Measurements from ENCODE around the gene KCNQ1. TPM values are rescaled to one million over a fixed set of nuclear protein-coding genes. Genes with fewer than 3 reads are reported as not detected.

Gene KCNQ1
- polyA plus RNA-seq, 5 donors = 6.2 to 11.5 (median 8.5) TPM

DNA sequence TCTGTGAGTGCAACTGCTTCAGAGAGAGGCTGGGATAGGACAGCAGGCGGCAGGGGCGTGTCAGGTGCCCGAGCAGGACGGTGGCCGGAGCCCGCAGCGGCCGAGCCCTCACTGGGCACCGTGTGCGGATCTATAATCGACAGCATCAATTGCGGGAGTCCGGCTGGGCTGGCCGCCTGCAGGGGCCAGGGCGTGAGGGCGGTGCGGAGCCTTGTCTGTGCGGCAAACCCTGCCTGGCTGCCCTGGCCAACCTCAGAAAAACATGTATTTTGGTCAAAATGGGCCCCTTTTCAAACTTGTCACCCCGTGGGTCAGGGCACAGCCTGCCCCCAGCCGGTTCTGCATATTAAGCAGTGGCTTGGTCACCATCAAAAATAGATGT, 346.3 kb downstream of the KCNQ1 start:
- DNase-seq = no peak

DNA sequence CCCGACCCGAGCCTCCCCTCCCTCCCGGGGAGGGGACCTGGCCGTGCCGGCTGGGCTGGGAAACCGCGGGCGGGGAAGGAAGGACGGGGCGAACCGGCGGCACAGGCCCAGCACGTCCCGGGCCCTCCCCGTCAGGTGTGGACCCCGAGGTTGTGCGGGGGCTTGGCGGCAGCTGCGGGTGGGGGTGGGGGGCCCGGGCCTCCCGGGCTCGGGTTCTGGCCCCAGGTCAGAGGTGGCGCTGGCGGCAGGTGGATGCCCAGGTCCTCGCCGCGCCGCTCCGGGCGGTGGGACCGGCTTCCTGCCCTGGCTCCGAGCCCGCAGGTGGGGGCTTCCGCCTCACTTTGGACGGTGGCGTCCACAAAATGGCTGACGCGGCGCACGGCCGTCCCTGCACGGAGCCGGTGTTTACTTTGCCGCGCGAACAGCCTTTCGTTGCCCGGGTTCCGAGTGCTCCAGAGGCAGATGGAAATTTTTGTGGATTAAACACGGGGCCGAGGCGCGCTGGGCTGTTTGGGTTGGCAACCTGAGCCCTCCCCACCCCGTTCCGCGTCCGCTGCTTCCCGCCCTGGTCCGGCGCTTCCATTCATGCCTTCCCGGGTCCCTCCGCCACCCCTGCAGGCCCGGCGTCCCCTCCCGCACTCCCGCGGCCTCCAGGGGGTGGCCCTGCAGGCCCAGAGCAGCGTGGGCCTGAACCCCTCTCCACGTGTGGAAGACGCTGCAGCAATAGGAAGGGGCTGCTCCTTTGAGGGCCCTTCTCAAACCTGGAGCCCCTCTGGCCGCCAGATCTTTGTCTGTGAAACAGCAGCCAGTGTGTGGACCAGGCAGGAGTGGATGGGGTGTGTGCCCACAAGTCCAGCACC, 346.9 kb downstream of the KCNQ1 start:
- no peak for DNase-seq

DNA sequence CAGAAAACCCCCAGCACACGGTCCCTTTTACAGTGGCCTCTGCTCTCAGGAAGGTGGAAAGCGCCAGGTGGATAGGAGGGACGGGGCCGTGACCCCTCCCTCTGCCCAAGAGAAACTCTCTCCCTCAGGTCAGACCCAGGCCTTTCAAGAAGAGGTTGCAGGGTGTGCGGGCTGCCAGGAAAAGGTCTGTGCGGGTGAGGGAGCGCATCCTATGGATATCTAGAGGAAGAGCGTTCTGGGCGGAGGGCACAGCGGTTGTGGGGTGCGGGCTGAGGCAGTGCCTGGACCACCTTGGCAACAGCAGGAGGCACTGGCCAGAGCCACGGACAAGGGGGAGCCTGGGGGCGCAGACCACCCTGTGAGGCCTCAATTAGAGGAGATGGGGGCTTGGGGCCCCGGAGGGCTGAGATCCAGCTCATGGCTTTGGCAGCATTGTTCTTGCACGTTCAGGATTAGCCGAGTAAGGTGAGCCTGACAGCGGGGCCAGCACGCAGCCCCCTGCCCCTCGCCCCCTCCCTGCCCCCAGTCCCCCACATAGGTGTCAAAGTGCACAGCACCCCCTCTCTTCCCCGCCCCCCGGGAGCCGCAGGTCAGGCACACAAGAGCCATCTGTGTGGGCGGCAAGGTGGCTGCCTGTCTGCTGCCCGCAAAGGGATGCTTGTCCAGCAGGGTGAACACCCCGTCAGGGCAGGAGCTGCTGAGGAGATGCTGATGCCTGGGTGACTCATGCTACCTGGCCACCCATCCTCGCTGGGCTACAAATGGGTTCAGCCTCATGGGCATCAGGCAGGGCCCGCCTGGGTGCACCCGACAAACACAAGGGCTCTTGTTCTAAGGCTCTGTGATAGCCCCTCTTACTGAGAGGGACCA, 347.8 kb downstream of the KCNQ1 start:
- DNase-seq = no peak

DNA sequence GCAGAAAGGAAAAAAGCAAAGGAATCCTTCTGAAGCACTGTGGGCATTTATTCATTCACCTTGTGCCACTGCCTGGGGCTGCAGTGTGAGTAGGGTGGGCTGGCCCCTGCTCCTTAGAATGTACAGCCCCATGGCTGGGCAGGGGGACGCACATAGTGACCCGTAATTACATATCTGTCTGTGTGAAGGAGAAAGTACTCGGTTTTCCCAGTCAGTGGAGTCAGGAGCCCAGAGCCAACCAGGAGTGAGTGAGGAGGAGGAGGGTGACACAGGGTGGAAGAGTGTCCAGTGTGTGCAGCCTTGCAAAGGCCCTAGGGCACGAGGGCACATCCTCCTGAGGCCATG, 348.9 kb downstream of the KCNQ1 start:
- DNase-seq = no peak

DNA sequence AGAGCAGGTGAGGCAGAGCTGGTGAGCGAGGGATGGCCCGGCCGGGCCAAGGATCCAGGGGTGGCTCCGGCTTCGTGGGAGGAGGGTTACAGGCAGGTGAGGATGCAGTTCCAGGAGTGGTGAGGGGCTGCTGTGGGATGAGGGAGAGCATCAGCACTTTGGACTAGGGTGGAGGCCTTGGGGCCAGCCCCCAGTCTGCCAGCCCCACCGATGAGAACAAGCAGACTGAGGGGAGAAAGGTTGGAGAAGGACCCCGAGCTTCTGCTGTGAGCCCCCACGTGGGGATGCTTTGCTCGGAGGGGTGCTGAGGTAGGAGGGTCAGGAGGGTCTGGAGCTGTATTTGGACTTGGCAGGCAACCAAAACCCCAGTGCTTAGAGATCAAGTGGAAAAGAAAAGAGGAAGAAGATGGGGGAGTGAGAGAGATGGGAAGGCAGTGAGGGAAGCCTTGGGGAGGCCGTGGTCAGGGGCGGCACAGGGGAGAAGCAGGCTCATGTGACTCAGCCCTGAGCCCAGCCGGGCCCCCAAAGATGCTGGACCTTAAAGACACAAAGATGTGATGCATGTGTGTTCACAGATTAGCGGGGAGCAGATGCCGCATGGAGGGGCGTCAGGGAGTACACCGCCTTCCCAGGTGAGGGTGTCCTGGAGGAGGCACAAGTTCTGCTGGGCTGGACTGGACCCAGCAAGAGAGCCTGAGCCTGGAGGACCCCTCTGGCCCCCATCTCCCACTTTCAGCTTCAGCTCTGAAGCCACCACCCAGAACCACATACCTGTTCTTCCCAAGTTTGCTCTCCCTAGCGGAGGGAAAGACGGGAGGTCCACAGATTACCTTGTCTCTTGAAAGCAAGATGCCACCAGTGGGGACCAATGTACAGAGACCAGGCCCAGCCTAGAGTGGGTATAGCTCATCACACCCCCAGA, 349.5 kb downstream of the KCNQ1 start:
- DNase-seq = no peak

DNA sequence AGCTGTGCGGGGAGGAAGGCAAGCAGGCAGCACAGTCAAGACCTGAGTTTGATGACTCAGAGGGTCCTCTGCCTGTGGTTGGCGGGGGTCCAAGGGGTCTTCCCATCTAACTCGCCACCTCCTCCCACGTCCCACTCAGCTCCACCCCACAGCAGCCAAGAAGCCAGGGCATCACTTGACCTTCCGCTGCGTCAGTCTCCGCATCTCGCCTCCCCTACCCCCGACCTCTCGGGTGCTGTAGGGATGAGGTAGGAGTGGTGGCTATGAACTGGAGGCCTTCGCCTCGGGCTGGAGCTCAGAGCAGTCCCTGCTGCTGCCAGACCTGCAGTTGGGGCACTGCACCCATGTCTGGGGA, 350.1 kb downstream of the KCNQ1 start:
- no peak for DNase-seq

DNA sequence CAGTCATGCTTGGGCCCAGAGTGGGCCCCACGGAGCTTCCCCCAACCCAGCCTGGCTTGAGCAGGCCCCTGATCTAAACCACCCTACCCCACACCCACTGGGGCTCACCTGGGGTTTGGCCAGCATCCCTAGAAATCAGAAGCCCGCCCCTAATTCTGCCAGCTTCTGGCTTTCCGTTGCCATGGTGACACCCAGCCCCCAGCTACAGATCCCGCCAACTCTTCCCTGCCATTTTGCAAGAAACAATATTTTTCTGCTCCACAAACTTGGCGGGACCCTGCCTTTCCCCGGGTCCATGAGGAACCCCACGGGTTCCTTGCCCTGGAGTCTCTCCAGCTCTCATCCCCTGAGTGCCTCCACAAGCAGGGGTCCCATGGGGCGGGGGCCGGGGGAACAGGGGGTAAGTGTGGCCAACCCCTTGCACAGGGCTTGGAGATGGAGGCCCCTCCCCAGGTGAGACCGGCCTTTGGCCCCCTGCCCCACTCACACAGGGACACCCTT, 350.7 kb downstream of the KCNQ1 start:
- DNase-seq = no peak

DNA sequence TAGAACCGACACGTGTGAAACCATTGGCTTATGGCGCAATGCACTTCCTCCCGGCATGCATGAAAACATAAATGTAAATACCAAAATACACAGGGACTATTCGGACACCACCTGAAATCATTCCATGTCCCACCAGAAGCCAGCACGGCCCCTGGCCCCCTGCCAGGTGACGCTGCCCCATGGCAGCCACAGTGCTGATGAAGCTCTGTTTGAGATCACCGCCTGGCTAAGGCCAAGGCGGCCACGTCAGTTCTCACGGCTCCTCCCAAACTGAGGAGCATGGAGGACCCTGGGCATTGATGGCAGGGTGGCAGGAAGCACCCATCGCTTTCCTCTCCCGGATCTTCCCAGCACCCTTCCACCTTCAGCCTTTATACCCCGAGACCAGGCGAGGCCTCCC, 351.3 kb downstream of the KCNQ1 start:
- DNase-seq = no peak

DNA sequence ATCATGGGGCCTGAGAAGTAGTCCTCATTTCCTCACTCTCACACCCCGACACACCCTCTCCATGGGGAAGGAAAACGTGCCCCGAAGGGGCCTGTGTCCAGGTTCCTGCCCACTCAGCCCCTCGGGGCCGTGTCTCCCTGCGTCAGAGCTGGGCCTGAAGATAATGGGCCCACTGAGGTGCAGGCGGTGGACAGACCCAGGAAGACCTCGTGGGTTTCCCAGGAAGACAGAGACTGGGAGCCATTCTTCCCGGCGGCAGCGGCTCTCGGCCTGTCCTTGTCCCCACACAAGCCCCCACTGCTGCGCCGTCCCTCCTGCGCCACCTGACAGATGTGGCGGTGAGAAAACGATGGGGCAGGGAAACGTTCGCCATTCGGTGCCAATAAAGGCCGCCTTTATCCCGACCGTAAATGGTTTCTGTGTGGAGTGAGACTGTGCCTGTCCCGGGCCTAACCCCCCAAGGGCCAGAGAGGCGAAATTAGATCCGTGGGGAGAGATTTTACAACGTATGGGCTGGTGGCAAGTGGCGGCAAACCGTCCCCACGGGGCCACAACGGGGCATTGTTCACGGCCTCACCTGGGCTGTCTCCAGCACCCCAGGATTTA, 351.8 kb downstream of the KCNQ1 start:
- no peak for DNase-seq

DNA sequence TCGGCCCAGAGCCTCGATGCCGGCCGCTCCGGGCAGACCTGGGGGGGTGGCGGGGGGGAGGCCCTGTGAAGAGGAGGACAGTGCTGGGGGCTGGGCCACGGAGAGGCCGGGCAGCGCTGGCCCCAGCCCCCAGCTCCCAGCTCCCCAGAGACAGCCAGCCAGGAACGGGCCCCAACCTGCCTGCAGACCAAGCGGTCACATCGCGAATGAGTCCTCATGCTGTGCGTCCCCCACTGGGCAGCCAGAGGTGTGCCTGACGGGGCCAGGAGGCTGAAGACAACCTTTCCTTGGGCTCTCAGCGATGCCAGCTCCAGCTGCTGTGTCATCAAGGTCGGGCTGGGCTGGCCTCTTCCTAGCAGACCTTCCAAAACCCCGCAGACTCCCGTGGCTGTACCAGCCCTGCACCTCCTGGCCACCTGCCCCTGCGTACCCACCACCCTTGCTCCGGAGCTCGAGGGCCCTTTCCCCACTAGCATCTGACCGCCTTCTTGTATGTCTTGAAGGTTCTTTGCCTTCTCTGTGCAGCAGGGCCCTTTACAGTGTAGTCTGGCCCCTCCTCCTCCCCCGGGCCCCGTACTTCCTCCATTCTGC, 352.4 kb downstream of the KCNQ1 start:
- no peak for DNase-seq

DNA sequence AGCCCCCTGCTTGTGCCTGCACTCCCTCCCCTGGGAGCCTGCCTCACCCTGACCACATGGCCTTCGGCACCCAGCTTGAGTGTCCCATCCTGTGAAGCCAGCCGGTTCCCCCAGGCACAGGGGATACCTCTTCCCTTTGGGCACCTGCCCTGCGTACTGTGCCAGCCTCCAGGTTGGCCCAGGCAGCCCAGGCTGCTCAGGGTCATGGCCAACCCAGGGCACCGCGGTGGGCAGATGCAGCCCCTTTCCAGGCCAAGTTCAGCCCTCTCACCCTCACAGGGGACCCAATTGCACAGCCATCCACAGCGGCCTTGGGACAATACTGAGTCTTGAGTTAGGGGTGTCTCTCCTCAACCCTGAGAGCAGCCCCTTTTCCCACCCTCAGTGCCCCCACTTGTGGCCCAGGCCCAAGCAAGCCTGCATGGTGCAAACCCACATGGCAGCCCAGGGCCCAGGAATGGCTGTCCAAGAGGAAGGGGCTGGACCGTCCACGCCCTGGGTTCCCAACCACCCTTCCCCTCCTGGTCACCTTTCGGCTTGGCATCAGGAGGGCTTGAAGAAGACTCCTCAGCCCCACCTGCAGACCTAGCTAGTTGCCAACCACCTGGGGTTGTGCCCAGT, 353.0 kb downstream of the KCNQ1 start:
- DNase-seq = no peak

DNA sequence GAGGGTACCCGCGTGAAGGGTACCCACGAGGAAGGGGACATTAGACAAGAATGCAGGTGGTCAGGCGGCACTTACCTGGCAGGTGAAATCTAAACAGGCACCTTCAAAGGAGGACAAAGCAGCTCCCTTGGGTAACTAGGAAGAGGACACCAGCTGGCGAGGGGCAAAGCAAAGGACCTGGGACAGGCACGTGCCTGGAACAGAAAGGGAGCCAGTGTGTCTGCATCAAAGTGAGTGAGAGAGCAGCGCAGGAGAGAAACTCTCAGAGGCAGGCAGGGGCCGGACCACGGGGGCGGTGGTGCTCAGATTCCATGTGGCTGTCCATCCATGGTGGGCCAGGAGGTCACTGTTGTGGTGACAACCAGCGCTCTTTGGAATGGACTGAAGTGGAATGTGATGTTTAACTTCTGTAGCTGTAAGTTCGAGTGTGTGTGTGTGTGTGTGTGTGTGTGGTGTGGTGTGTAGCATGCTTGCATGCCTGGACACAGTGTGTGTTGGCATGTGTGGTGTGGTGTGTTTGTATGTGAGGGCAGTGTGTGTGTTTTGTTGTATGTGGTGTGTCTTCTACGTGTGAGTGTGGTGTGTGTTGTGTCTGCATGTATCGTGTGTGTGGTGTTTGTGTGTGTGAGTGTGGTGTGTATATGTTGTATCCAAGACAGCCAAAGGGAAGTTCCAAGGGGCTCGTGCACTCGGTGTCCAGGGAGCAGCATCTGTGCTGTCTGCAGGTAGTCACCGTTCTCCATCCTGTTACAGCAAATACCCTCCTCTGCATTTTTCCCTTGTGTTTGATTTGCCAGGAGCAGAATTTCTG, 354.3 kb downstream of the KCNQ1 start:
- DNase-seq = no peak

DNA sequence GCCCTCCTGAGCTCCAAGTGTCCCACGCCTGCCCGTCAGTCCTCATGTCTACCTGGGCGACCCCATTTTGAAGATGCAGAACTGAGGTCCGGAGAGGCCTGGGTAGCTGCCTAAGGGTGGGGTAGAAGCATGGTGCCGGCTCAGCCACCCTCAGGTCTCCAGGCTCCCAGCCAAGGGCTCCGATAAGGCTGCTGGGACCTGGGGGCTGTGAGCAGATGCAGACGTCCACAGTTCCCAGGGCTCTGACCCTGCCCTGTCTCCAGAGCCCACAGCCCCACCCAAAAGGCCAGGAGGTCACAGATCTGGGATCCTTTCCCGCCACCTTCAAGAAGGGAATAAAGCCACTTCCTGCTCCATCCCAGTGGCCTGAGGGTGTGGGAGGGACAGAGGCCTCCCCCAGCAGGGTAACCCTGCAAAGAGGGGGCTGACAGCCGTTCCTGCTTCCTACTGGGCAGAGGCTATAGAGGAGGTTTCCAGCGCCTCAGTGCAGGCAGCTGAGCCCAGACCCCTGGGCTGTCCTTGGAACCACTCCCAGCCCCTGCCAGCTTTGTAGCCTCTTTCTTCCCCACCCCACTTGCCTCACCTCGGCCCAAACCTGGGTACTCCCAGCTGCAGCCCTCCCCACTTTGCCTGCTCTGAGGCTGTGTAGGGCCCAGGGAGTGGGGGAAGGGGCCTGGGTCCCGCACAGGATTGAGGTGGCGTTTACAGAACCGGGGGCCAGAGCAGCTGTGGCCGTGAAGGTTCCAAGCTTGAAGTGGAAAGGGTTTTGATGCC, 355.3 kb downstream of the KCNQ1 start:
- no peak for DNase-seq

DNA sequence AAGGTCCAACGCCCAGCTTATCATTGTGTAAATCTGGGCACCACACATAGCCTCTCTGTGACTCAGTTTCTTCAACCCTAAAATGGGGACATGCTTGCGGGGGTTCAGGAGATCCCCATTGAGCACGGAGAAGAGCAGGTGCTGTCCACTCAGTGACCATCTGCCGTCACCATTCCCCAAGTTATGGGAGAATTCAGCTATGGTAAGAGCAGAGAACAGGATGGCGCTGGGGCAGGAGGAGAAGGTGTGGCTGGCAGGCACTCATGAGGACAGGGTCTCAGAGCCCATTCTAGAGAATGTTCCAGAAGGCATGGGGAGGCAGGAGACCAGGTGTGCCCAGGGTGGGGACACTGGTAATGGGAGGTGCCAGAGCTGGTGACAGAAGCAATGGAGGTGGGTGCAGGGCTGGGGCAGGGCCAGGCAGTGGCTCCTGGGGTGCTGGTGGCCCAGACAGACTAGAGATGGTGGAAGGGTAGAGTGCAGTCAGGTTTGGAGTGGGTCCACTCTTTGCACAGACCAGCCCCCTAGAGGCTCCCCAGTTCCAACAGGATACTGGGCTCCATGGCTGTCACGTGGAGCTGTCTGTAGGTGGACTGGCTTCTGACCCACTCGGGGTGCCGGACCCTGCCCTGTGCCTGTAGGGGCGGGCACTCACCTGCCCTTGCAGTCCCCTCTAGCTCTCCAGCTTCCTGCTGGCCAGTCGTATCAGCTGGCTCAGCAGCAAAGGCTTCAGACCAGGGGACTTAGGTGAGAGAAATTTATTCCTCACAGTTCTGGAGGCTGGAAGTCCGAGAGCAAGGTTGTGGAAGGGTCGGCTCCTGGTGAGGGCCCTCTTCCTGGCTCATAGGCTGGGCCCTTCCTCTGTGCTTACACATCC, 356.1 kb downstream of the KCNQ1 start:
- DNase-seq = no peak

DNA sequence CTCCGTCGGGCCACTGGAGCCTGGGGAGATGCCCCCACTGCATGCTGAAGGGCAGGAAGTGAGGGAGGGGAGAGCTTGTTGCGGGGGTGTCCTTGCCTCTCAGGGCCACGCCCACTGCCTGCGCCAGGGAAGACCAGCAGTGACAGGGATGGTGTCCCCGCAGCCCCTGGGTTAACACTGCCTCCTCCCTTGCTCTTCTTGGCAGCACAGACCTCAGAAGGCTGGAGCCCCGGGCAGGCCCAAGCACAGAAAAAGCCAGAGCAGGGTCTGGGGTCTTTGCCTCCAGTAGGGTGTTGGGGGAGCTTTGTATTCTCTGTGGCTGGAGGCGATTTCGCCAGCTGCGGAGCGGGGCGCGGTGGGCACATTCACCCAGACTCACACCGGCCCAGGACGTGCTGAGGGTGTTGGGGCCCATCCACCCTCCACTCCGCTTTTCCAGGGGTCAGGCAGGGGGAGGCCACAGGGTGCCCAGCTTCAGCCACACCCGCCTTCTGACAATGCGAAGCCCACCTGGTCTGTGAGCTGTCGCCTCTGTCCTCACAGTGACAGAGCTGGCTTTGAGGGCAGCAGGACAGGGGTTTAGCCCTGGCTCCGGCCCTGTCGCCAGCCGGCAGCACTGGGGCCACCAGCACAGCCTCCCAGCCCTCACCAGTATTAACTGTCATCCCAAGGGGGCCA, 357.0 kb downstream of the KCNQ1 start:
- no peak for DNase-seq

DNA sequence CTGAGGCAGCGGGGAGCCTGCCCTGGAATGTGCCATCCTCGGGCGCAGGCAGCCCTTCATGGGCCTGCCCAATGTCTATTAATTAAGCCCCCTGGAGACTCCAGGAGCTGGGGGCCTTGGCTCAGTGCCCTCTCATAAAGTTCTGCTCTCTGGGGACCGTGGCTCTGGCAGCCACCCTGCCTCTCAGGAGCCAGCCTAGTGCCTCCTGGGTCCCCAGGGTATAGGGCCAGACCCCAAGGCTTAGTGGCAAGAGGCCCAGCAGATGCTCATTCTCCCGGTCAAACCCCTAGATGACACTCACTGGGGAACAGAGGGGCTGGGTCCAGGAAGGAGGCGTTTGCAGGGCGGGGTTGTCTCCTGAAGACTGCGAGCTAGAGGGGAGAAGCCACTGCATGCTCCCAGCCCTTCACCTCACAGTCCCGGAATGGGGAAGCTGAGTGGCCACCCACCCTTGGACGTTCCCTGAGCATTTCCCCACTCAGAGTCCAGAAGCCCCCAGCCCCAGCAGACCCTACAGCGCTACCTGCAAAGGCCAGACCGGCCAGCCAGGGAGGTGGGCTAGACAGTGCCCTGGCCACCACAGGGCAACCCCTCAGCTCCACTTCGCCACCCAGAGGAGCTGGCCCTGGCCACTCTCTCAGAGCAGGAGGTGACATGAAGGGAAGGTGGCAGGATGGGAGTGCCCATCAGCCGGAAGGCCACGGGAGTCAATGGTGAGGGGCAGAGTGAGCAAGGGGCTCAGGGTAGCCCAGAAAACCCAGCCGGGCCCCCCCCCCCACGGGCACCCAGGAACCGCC, 357.8 kb downstream of the KCNQ1 start:
- DNase-seq = no peak

Data from right lung (tissue), 5 donors.